PC-3 (cell line): ENCODE data around the gene YAF2.

Experiments
- EZH2 ChIP-seq: fragments of 300-600 bp; sonication (generic); IDR thresholded peaks from one replicate; pipeline ENCODE4 v1.6.1; 2017; ENCODE audit warnings: antibody characterized with exemption, mild to moderate bottlenecking, low read length; ENCODE audit not compliant: unreplicated experiment
- EZH2phosphoT487 ChIP-seq: fragments of 300-600 bp; sonication (generic); IDR thresholded peaks from 2 replicates; pipeline ENCODE4 v1.6.1; 2018; ENCODE audit warnings: mild to moderate bottlenecking, antibody characterized with exemption, low read length, borderline replicate concordance

GRCh38 chr12:42235426-42235825 is 2.6 kb downstream of the YAF2 start:
- no peak for TF ChIP-seq EZH2
- no peak for TF ChIP-seq EZH2phosphoT487
